AG10803 (cell line): ENCODE measurements around the gene KYAT1.

Experiments
- DNase-seq: peaks from one replicate; pipeline ENCODE4 v3.0.0; 2010; ENCODE audit warnings: low read depth
- H3K4me3 ChIP-seq: 2 replicates; pipeline ENCODE4 v1.5.1; 2011; ENCODE audit warnings: mild to moderate bottlenecking, low read length, control low read depth
- CTCF ChIP-seq: conservative IDR thresholded peaks from 2 replicates; pipeline ENCODE4 v1.5.1; 2011; ENCODE audit warnings: mild to moderate bottlenecking, low read length, control low read depth, inconsistent platforms

KYAT1 gene

GRCh38 chr9:128792978-128793686 is 88.6 kb downstream of the KYAT1 start:
- no peak for DNase-seq
- no peak for TF ChIP-seq CTCF
- H3K4me3 ChIP-seq = no peak overlapping the region

- no peak for TF ChIP-seq CTCF
- no peak for DNase-seq
- H3K4me3 ChIP-seq = no peak overlapping the region
Measured at GRCh38 chr9:128792134-128792533, 89.6 kb downstream of the KYAT1 start.

- no peak for TF ChIP-seq CTCF
- DNase-seq = no peak
- H3K4me3 ChIP-seq = no peak overlapping the region
Measured at GRCh38 chr9:128790536-128790935, 91.2 kb downstream of the KYAT1 start.

GRCh38 chr9:128788445-128788844 is 93.3 kb downstream of the KYAT1 start:
- no peak for TF ChIP-seq CTCF
- H3K4me3 ChIP-seq = peak overlapping the region; percentile 99
- no peak for DNase-seq

- TF ChIP-seq CTCF = no peak
- peak overlapping the region; percentile 99 for H3K4me3 ChIP-seq
- DNase-seq = no peak
Measured at GRCh38 chr9:128787659-128788058, 94.1 kb downstream of the KYAT1 start.

- TF ChIP-seq CTCF = no peak
- DNase-seq = peak; percentile 84
- peak within 1 kb of the TSS; percentile 99 for H3K4me3 ChIP-seq
Measured at GRCh38 chr9:128786681-128787601, 94.8 kb downstream of the KYAT1 start, which contains the start of gene TBC1D13. TSS of gene TBC1D13 (plus strand) at chr9:128787253. CDS start at chr9:128787354, 101 bp downstream.
